ENCODE results near the gene CYP1A2. TPM values are rescaled to one million over a fixed set of nuclear protein-coding genes. Genes with fewer than 3 reads are reported as not detected.
"Not testable (repeated sequence)": the region's sequence is repeated elsewhere in the genome, so short reads cannot be mapped to it uniquely, and the experiment has no call there.

The CYP1A2 gene
- total RNA-seq, 3 donors from 2014 or later (not counting 1 experiment from before 2014, with no cell fraction given) = not detected

DNA sequence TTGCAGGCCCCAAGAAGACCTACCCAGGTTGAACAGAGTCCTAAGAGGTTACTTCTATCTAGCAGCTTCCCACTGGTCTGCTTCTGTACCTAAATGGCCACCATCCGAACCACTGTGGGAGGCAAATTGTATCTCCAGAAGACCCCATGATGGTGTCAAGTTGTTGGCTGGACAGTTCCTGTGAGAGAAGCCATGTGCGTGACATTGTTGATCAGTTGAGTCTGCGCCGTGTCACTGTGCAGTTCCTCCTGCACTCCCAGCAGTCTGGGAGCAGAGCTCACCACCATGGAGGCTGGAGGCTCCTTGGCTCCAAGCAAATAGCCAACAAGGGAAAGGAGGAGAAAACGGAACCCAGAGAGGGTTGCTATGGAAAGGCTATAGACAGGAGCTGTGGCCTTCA is 15.8 kb upstream of the CYP1A2 start:
- H3K36me3 ChIP-seq (ENCODE audit: control insufficient read depth, insufficient read depth, low read length) = no peaks in the 10 kb centered on the region
- Mint-ChIP-seq H3K4me3 (no peak overlapping the region), H3K36me3 (no peaks in the 10 kb centered on the region), H3K9me3 (no peaks in the 10 kb centered on the region), H3K4me1 (peaks cover 0 to under 1% of the 10 kb centered on the region in 2 donors), H3K27ac (no peak overlapping the region), H3K27me3 (ENCODE audit: low read depth in 2 of 2) (peaks cover 37 to 51% of the 10 kb centered on the region in 2 donors)
- ATAC-seq (no peak), DNase-seq (no peak)
- WGBS (ENCODE audit: insufficient coverage) = 95% methylated on average over 5 of the region's 5 CpGs
- no peak overlapping the region for H3K27ac ChIP-seq (ENCODE audit: low read length)
- peaks cover 3% of the 10 kb centered on the region for H3K27me3 ChIP-seq (ENCODE audit: control insufficient read depth, insufficient read depth, low read length)
- H3K4me3 ChIP-seq (ENCODE audit: low read length) = no peak overlapping the region
- H3K9me3 ChIP-seq (ENCODE audit: control insufficient read depth, insufficient read depth, low read length) = no peaks in the 10 kb centered on the region
- TF ChIP-seq, protein P1, sequence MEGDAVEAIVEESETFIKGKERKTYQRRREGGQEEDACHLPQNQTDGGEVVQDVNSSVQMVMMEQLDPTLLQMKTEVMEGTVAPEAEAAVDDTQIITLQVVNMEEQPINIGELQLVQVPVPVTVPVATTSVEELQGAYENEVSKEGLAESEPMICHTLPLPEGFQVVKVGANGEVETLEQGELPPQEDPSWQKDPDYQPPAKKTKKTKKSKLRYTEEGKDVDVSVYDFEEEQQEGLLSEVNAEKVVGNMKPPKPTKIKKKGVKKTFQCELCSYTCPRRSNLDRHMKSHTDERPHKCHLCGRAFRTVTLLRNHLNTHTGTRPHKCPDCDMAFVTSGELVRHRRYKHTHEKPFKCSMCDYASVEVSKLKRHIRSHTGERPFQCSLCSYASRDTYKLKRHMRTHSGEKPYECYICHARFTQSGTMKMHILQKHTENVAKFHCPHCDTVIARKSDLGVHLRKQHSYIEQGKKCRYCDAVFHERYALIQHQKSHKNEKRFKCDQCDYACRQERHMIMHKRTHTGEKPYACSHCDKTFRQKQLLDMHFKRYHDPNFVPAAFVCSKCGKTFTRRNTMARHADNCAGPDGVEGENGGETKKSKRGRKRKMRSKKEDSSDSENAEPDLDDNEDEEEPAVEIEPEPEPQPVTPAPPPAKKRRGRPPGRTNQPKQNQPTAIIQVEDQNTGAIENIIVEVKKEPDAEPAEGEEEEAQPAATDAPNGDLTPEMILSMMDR (IDR thresholded peaks at IDR 0.05) = no peak
- intact Hi-C loops (cut with micrococcal nuclease) = no loop called here
- no peaks in the 10 kb centered on the region for H3K4me1 ChIP-seq (ENCODE audit: control insufficient read depth, insufficient read depth, low read length)

DNA sequence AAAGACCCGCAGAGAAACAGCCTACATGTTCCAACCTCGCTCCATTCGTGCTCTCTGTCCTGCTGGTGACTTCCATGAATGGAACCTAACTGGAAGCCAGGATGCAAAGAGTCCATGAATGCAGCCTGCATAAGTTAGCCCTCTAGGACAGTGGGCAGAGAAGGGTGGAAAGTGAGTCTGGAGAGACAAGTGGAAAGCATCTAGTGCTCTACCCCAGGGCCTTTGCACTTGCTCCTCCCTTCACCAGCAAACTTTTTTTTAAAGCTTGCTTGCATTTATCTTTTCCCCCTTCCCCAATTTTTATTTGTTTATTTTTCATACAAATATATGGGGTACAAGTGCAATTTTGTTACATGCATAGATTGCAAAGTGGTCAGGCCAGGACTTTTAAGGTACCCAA is 15.4 kb upstream of the CYP1A2 start:
- Histone ChIP-seq H3K4me3 (ENCODE audit: low read length) (no peak overlapping the region), H3K9me3 (ENCODE audit: control insufficient read depth, insufficient read depth, low read length) (no peaks in the 10 kb centered on the region), H3K27ac (ENCODE audit: low read length) (no peak overlapping the region), H3K36me3 (ENCODE audit: control insufficient read depth, insufficient read depth, low read length) (no peaks in the 10 kb centered on the region), H3K27me3 (ENCODE audit: control insufficient read depth, insufficient read depth, low read length) (peaks cover 3% of the 10 kb centered on the region), H3K4me1 (ENCODE audit: control insufficient read depth, insufficient read depth, low read length) (no peaks in the 10 kb centered on the region)
- peaks cover 37 to 52% of the 10 kb centered on the region in 2 donors for H3K27me3 Mint-ChIP-seq (ENCODE audit: low read depth in 2 of 2)
- no peaks in the 10 kb centered on the region for H3K9me3 Mint-ChIP-seq
- no peaks in the 10 kb centered on the region for H3K36me3 Mint-ChIP-seq
- peaks cover 0 to 4% of the 10 kb centered on the region in 2 donors for H3K4me1 Mint-ChIP-seq
- DNase-seq (no peak), ATAC-seq (no peak)
- TF ChIP-seq, protein P1 (IDR thresholded peaks at IDR 0.05) = no peak
- WGBS (ENCODE audit: insufficient coverage) = 94% methylated on average over 3 of the region's 3 CpGs
- intact Hi-C loops (cut with micrococcal nuclease) = no loop called here
- no peak overlapping the region for H3K4me3 Mint-ChIP-seq
- H3K27ac Mint-ChIP-seq = no peak overlapping the region

DNA sequence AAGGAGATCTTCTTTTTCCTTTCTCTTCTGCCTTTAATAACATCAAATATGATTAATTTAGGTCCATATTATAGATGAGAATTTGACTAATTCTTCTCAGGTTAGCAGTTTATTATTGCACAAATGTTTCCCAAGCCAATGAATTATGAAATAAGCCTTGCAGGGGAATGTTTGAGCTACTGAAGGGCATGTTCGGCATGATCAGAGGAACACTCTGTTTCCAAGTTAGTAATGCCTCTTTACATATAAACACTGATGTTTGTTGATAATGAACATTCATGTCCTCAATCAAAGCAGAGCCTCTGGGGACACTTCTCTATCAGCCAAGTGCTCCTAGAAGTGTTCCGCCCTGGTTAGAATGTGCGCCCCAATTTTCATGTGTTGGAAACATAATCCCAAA is 13.3 kb upstream of the CYP1A2 start:
- Histone ChIP-seq H3K27me3 (ENCODE audit: control insufficient read depth, insufficient read depth, low read length) (peaks cover 3% of the 10 kb centered on the region), H3K4me3 (ENCODE audit: low read length) (no peak overlapping the region), H3K36me3 (ENCODE audit: control insufficient read depth, insufficient read depth, low read length) (no peaks in the 10 kb centered on the region), H3K9me3 (ENCODE audit: control insufficient read depth, insufficient read depth, low read length) (no peaks in the 10 kb centered on the region), H3K27ac (ENCODE audit: low read length) (no peak overlapping the region), H3K4me1 (ENCODE audit: control insufficient read depth, insufficient read depth, low read length) (no peaks in the 10 kb centered on the region)
- no peak for DNase-seq
- intact Hi-C loops (cut with micrococcal nuclease) = no loop called here
- Mint-ChIP-seq H3K36me3 (no peaks in the 10 kb centered on the region), H3K27me3 (ENCODE audit: low read depth in 2 of 2) (peaks cover 31 to 48% of the 10 kb centered on the region in 2 donors), H3K27ac (no peak overlapping the region), H3K4me1 (peaks cover 0 to 5% of the 10 kb centered on the region in 2 donors), H3K9me3 (no peaks in the 10 kb centered on the region), H3K4me3 (no peak overlapping the region)
- WGBS (ENCODE audit: insufficient coverage) = 90% methylated on average over 3 of the region's 3 CpGs
- ATAC-seq = no peak
- TF ChIP-seq, protein P1 (IDR thresholded peaks at IDR 0.05) = no peak

DNA sequence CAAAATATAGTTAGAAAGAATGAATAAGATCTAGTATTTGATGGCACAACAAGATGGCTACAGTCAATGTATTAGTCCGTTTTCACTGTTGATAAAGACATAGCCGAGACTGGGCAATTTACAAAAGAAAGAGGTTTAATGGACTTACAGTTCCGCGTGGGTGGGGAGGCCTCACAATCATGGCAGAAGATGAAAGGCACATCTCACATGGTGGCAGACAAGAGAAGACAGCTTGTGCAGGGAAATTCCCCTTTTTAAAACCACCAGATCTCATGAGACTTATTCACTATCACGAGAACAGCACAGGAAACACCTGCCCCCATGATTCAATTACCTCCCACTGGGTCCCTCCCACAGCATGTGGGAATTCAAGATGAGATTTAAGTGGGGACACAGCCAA is 10.4 kb upstream of the CYP1A2 start:
- H3K27me3 ChIP-seq (ENCODE audit: control insufficient read depth, insufficient read depth, low read length); H3K9me3 ChIP-seq (ENCODE audit: control insufficient read depth, insufficient read depth, low read length); H3K27ac Mint-ChIP-seq; H3K4me1 ChIP-seq (ENCODE audit: control insufficient read depth, insufficient read depth, low read length); H3K36me3 ChIP-seq (ENCODE audit: control insufficient read depth, insufficient read depth, low read length); H3K4me1 Mint-ChIP-seq; intact Hi-C loops (cut with micrococcal nuclease); H3K9me3 Mint-ChIP-seq; H3K4me3 Mint-ChIP-seq; H3K27ac ChIP-seq (ENCODE audit: low read length); H3K36me3 Mint-ChIP-seq; ATAC-seq; H3K4me3 ChIP-seq (ENCODE audit: low read length); DNase-seq: not testable (repeated sequence)
- H3K27me3 Mint-ChIP-seq (ENCODE audit: low read depth in 2 of 2) = peaks cover 35 to 57% of the 10 kb centered on the region in 2 donors
- 90% methylated on average over 4 of the region's 5 CpGs for WGBS (ENCODE audit: insufficient coverage)

Measured in natural killer cell (primary cell).